ENCODE results near the gene PRDX6. TPM values are rescaled to one million over a fixed set of nuclear protein-coding genes. Genes with fewer than 3 reads are reported as not detected.

PRDX6 gene
- total and polyA plus RNA-seq, 2 of the 8 experiments (the other 6 are each of a cell fraction or from before 2014, with no cell fraction given), result 348 to 677 TPM

DNA sequence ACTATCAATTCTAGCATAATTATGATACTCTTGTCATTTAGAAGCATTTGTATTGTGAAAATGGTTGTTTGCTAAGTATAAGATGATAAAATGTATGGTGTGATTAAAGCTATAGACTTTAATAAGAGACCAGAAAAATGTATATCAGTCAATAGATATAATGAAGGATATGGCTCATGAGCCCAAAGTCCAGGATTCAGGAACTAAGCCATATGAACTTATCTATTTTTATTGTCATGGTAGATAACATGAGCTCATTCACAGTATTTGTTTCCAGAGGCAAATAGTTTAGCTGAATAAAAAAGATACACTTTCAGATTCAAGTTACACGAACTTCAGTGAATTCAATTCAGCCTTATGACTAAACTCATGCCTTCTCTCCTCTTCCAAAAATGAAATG, 32.7 kb downstream of the PRDX6 start:
- H2BK120ac ChIP-seq (replicated peaks; ENCODE audit: low read depth, low read length), result no peak overlapping the region
- no peak overlapping the region for H3K23ac ChIP-seq (ENCODE audit: insufficient read length)
- no peak overlapping the region for H4K91ac ChIP-seq (replicated peaks; ENCODE audit: insufficient read length, low read length)
- H3K14ac ChIP-seq (ENCODE audit: insufficient read length), result no peak overlapping the region
- no peaks in the 10 kb centered on the region for H3K27me3 ChIP-seq (replicated peaks in 1 of 4; ENCODE audit: control insufficient read depth in 3 of 4, extremely low read depth in 1 of 4, insufficient read depth in 3 of 4, low read length in 3 of 4)
- no peaks in the 10 kb centered on the region for H3K9me3 ChIP-seq (ENCODE audit: insufficient read depth in 2 of 2, low read depth in 1 of 2, low read length in 1 of 2)
- no peak overlapping the region for H4K8ac ChIP-seq (ENCODE audit: extremely low read depth, insufficient read depth, low read length)
- no peak overlapping the region for H2AK5ac ChIP-seq (ENCODE audit: low read depth, low read length)
- FAIRE-seq, result no peak
- no peak overlapping the region for H3K4me3 ChIP-seq (ENCODE audit: extremely low read depth in 1 of 4, insufficient read depth in 2 of 4, low read depth in 3 of 4, low read length in 4 of 4)
- no peak for DNase-seq (ENCODE audit: low read depth in 1 of 2, low spot score in 2 of 2)
- H3K27ac ChIP-seq (ENCODE audit: low read depth, low read length), result no peak overlapping the region
- POLR2A ChIA-PET (ENCODE audit: partially characterized antibody), result no interaction called here
- H2BK12ac ChIP-seq (ENCODE audit: low read depth, low read length), result no peak overlapping the region
- no peak overlapping the region for H3K9ac ChIP-seq (replicated peaks in 1 of 4; ENCODE audit: extremely low read depth in 1 of 4, low read depth in 3 of 4, low read length in 3 of 4)
- peaks cover 5 to 9% (median 7%) of the 10 kb centered on the region in 4 experiments; a peak in 5 of 7 replicates for H3K4me1 ChIP-seq (replicated peaks in 1 of 4; ENCODE audit: control insufficient read depth in 3 of 4, insufficient read depth in 4 of 4, low read length in 3 of 4)
- no peak overlapping the region for H2BK15ac ChIP-seq (ENCODE audit: low read length)
- no peaks in the 10 kb centered on the region for H3K23me2 ChIP-seq (ENCODE audit: low read depth, low read length)
- no peak overlapping the region for H3K56ac ChIP-seq (replicated peaks; ENCODE audit: insufficient read length, low read depth, low read length)
- no peak overlapping the region for H3K4ac ChIP-seq (replicated peaks; ENCODE audit: insufficient read length, low read depth, low read length)
- H4K5ac ChIP-seq (ENCODE audit: insufficient read length, low read depth, low read length), result no peak overlapping the region
- 82% methylated on average over 1 of the region's 1 CpG; no CpG with 5 or more reads in 1 of the 2 experiments for WGBS, 2 experiments (ENCODE audit: extremely low coverage in 1 of 2, insufficient coverage in 1 of 2, insufficient read length in 1 of 2, insufficient replicate concordance in 2 of 2, low coverage in 1 of 2, low lambda C conversion rate in 2 of 2, missing lambda C conversion rate in 1 of 2)
- H3K18ac ChIP-seq (ENCODE audit: extremely low read depth, low read length), result no peak overlapping the region
- H3K79me1 ChIP-seq (ENCODE audit: low read depth, low read length), result no peaks in the 10 kb centered on the region
- H2BK20ac ChIP-seq (ENCODE audit: low read length), result no peak overlapping the region
- no peak overlapping the region for H2BK5ac ChIP-seq (ENCODE audit: low read depth, low read length)
- CTCF ChIA-PET (ENCODE audit: partially characterized antibody), result interaction anchor here (0.6 to 0.9 kb wide), 3 partner anchors 75 to 80 kb away, joined by 3 to 4 read pairs (median 3); no protein-coding TSS in a partner anchor
- no peak overlapping the region for H3K4me2 ChIP-seq (ENCODE audit: insufficient read depth in 1 of 2, low read depth in 2 of 2, low read length in 2 of 2)
- no peak overlapping the region for H2AFZ ChIP-seq (ENCODE audit: low read length)
- no peaks in the 10 kb centered on the region for H3K36me3 ChIP-seq (ENCODE audit: control insufficient read depth in 2 of 4, insufficient read depth in 4 of 4, low read length in 3 of 4)
- H4K20me1 ChIP-seq (replicated peaks in 1 of 2; ENCODE audit: control insufficient read depth in 1 of 2, insufficient read depth in 2 of 2, low read length in 2 of 2), result no peaks in the 10 kb centered on the region
- H3K79me2 ChIP-seq (ENCODE audit: control insufficient read depth in 1 of 2, insufficient read depth in 2 of 2, low read length in 2 of 2), result no peaks in the 10 kb centered on the region
- TF ChIP-seq BCL11A (IDR thresholded peaks at IDR 0.05; ENCODE audit: low read depth in 2 of 2, low read length in 2 of 2) (no peak), RAD21 (IDR thresholded peaks at IDR 0.05 in 1 of 2, conservative IDR thresholded peaks at IDR 0.05 in 1 of 2; ENCODE audit: low read depth in 2 of 2, low read length in 2 of 2) (no peak), ASH2L (IDR thresholded peaks at IDR 0.05; ENCODE audit: low read length) (no peak), JUN (IDR thresholded peaks at IDR 0.05; ENCODE audit: low read depth, low read length) (no peak), ZNF274 (IDR thresholded peaks at IDR 0.05; ENCODE audit: borderline replicate concordance, extremely low read depth, low read length) (no peak), NRF1 (IDR thresholded peaks at IDR 0.05; ENCODE audit: low read depth, low read length) (no peak), SIX5 (IDR thresholded peaks at IDR 0.05; ENCODE audit: low read depth, low read length) (no peak), HDAC6 (IDR thresholded peaks at IDR 0.05; ENCODE audit: low read depth, low read length) (no peak), KDM4A (IDR thresholded peaks at IDR 0.05; ENCODE audit: low read depth, low read length, severe bottlenecking) (no peak), GABPA (IDR thresholded peaks at IDR 0.05; ENCODE audit: borderline replicate concordance, insufficient read depth, low read length) (no peak), TCF12 (IDR thresholded peaks at IDR 0.05; ENCODE audit: low read depth, low read length) (no peak), PHF8 (conservative IDR thresholded peaks at IDR 0.05; ENCODE audit: low read depth, low read length) (no peak), CHD1 (IDR thresholded peaks at IDR 0.05; ENCODE audit: low read depth, low read length) (no peak), CREB1 (IDR thresholded peaks at IDR 0.05) (no peak)
- TF ChIP-seq, protein P1, sequence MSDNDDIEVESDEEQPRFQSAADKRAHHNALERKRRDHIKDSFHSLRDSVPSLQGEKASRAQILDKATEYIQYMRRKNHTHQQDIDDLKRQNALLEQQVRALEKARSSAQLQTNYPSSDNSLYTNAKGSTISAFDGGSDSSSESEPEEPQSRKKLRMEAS (IDR thresholded peaks at IDR 0.05), result no peak

Data from H1 (cell line).